ENCODE results near the gene RADIL.

RADIL gene

DNA sequence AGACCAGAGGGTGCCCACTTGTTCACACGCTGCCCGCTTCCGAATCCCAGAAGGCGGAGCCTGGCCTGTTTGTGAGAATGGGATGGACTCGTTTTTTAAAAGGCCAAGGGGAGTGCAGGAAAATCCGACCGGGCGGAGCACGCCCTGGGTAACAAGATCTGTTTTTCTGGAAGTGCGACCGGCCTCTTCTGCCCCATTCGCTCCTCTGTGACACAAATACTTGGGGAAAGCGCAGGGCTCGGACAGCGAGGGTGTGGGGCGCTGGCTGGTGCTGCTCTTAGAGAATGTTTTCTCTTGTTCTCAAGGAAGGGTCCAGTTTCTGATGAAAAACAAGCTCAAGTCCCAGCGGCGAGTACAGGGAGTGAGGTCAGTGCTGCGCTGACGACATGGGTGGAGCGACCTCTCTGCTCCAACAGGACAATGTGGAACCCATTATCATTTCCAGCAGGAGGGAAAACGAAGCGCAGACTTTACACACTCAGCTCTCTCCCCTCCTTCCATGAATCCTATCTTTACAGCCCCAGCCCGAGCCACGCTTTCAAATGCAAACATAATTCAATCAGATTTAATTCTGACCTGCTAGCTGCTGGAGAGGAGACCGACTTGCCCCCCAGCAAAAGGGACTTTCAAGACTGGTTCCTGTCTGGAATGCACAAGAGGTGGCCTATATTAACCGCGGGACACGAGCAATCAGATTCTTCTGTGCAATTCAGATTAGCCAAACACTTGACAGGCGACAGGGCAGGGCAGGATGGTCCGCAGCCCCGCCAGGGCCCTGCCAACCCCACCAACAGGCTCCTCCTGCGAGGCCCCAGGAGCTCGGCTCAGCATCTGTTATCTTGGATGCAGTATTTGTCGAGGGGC lies 1.1 kb downstream of the RADIL start:
- no peak for DNase-seq

- DNase-seq = no peak
Measured at GRCh38 chr7:4880218-4880617, 3.3 kb downstream of the RADIL start.

DNA sequence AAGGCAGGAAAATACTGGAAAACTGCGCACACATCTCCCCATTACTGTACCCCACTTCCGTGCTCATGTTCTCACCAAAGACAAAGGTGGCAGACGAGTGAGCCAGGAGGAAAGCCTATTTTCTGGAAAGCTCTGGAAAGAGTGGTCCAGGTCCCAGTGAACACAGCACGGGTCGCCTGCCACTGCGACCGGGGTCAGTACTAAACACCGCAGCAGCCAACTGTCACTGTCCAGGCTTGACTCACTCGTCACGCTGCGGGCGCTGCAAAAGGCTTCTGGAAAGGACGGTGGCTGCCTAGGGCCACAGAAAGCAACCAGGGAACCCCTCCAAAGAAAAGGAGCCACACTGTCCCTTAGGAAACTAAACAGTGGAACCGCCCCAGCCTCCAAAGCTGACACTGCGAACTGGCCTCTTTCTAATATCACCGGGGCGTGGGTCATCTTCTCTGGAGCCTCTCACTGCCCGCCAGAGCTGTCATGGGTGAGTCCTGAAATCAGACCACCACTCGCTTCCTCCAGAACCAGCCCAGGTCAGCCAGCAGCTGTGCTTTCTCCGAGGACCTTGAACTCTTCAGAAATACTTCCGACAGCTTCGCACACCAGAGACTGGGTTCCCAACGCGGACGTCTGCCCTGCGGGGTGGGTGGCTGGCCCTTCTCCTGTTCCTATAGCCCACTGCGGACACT lies 4.0 kb downstream of the RADIL start:
- DNase-seq = no peak

DNA sequence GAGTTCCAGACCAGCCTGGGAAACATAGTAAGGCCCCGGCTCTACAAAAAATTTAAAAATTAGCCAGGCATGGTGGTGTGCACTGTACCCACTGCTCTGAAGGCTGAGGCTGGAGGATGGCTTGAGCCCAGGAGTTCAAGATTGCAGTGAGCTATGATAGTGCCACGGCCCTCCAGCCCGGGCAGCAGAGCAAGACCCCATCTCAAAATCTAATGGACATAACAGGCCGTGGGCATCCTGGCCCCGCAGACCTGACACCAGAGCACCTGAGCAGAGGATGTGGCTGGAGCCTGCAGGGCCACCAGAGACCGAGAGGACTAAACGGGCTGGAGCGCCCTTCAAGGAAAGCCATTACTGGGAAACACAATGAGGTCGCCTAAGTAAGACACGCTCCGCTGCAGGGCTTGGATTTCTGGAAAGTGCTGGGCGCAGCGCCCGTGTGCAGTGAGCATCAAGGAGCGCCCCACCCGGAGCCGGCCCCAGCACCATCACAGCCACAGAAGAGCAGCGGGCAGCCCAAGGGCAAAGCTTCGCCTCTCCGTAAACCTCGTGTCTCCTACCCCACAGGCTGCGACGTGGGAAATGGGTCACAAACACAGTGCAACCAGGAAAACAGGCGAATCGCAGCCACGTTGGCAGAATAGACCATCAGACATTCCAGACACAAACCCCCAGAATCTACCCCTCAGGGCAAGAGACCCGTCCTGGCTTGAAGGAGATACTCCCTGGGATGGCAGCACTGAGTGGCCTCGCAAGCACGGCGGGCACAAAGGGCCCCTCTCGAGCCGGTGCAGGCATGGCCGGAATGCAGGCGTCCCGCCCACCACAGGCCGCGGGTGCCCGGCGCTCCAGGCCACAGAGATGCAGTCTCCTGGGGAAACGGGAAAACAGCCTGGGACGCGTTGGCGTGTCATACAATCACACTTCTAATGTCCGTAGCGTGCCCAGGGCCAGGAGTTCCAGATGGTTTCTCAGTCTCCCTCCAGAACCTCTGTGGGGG lies 4.9 kb downstream of the RADIL start:
- DNase-seq = no peak

- DNase-seq = no peak
Measured at GRCh38 chr7:4876586-4876985, 6.9 kb downstream of the RADIL start.

DNA sequence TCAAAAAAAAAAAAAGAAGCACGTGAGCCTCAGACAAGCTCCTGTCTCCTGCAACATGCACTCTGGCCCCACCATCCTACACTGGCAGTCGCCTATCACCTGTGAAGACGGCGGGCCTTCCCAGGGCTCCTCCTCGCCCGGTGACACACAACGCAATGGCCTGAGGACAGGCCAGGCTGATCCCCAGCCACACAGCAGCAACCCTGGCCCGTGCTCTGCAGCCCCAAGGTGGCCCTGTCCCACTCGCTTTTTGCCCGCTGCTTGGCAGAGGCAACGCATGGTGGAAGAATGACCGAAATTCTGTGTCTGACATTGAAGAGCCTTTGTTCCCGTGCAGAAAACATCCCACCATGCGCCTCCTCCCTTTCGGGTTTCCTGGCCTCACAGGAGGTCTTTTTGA lies 8.1 kb downstream of the RADIL start:
- DNase-seq = no peak

GRCh38 chr7:4873071-4873944 lies 10.2 kb downstream of the RADIL start:
- DNase-seq = no peak

- no peak for DNase-seq
Measured at GRCh38 chr7:4871930-4872675, 11.4 kb downstream of the RADIL start.

- no peak for DNase-seq
Measured at GRCh38 chr7:4871056-4871680, 12.3 kb downstream of the RADIL start.

DNA sequence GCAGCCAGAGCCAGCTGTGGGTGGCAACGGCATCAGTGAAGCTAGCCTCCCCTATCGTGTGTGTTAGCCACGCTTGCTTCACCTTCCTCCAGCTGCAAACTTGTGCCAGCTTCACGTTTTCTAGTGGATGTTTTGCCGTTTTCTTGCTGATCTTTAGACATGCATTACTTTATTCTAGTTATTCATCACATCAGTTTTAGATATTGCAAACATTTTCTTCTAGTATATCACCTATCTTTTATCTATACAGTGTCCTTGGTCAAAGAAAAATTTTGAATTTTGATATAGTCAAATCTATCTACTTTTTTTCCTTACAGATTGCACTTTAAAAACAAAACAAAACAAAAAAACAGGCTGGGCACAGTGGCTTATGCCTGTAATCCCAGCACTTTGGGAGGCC lies 15.0 kb downstream of the RADIL start:
- no peak for DNase-seq

GRCh38 chr7:4866528-4867496 lies 16.7 kb downstream of the RADIL start:
- no peak for DNase-seq

DNA sequence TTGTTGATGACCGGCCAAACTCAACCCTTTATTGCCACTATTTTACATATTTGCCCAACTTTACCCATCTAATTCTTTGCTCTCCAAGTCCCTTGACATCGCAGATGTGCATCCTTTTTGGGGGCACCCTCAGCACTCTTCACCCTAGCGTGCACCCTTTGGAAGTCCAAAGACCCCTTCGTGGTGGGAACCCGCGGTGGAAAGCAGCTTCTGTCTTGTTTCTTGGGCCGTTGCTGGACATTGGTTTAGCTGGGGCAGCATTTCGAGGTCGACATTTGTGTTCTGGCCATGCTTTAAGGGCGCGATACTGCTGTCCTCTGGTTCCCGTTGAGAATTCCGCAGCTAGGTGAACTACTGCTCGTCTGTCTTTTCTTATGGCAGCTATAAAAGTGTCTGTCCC lies 21.4 kb downstream of the RADIL start:
- no peak for DNase-seq

- DNase-seq = no peak
Measured at GRCh38 chr7:4861673-4862072, 21.8 kb downstream of the RADIL start, which contains the start of gene PAPOLB. PAPOLB (minus strand) TSS chr7:4862030; CDS start chr7:4861810, 220 bp downstream.

DNA sequence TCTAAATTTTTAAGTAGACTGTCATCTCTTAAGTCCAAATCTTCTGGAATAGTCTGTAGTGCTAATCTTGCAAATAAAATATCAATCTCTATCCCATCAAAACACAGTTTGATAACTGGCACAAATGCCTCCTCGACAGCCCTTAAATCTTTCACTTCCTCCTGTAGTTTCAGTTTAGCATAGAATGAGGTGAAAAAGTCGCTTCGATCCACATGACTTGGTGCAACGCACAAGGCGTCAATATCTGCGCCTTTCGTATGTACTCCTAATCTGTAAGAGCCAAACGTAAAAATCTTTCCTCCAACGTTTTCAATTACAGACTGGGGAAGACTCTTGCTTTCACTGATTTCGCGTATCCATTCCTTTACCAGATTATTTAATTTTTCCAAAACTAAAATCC lies 22.3 kb downstream of the RADIL start:
- DNase-seq = no peak

GRCh38 chr7:4857189-4857588 lies 26.3 kb downstream of the RADIL start:
- DNase-seq = no peak

DNA sequence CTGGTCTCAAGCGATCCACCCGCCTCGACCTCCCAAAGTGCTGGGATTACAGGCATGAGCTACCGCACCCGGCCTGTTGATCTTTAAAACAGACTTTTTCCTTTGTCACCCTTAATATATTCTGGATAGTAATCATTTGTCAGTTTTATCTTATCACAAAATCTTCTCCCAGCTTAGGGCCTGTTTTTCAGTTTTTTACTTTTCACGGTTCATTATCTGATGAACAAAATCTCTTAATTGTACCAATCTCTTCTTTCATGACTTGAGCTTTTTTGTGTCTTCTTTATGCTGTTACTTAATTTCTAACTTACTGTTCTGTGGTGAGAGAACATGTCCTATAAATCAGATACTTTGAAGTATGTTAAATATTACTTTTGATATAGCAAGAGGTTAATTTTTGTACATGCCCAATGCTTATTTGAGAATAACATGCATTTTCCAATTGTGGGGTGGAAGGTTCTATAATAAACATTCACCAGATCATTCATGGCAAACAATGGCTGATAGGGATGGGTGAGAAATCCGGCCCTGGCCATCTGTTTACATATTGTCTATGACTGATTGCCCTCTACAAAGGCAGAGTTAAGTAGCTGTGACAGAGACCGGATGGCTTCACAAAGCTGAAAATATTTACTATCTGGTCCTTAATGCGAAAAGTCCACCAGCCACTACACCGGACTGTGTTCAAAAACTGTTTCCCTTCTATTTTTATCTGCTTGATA lies 27.0 kb downstream of the RADIL start:
- DNase-seq = no peak

DNA sequence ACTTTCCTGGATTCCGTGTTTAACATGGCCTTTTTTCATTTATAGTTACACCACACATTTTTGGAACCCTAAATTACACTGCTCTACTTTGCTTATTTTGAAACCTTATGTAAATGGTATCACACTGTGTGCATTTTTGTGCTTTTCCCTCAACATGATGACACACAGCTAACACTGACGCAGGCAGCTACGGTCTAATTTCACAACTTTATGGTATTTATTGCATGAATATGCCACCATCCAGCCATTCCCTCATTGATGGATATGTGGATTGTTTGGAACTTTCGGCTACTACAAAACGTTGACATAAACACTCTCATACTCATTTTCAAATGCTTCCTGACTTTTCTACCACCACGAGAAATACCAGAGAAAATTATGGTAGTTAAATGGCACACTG lies 28.6 kb downstream of the RADIL start:
- DNase-seq = no peak

DNA sequence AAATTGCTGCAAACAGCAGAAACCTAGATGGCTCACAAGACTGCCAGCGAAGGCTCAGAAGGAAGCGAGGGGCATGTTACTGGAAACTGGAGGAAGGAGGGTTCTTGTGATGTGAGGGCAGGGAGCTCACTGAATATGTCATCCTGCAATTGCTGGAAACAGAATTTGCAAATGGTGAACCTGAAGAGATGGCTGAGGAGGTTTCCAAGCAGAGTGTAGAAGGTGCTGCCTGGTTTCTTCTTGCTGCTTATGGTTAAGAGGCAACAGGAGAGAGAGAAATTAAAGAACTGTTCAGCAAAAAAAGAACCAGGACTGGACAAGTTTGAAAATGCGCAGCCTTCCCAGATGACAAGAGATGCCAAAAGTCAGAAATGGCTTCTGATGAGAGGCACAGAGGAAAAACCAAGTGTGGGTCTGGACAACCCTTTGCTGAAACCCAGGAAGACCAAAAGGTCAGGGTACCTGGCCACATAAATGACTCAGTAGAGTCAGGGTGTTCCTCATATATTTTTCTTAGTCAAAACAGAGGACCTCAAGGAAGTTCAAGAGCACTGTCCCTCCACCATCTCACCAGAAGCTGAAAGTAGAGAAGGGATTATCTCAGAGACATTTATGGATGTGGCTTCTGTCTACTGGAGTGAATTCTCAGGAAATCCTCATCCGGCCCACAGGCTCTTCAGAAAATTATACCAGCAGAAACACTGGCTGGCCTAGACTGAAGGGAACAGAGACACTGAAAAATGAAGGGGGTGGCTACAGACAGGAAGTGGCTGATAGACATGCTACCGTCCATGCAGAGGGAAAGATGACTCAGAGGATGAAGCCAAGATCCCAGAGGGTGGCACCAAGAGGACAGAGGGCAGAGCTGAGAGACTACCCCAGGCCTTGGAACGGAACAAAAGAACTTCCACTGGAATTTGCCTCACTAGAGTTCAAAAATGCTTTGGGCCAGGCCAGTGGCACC lies 31.8 kb downstream of the RADIL start:
- DNase-seq = no peak
